ENCODE results near the gene SQSTM1.

The SQSTM1 gene

GRCh38 chr5:179829732-179830435 is 9.2 kb downstream of the SQSTM1 start:
- no peak for TF ChIP-seq CTCF (IDR thresholded peaks at IDR 0.05; ENCODE audit: insufficient read depth, low read length, poor library complexity, severe bottlenecking)
- H3K4me3 ChIP-seq (replicated peaks; ENCODE audit: low read depth, low read length) = no peak overlapping the region
- no peaks in the 10 kb centered on the region for H3K27me3 ChIP-seq (replicated peaks; ENCODE audit: control insufficient read depth, insufficient read depth, low read length)
- peaks cover 46% of the 10 kb centered on the region for H3K36me3 ChIP-seq (ENCODE audit: control insufficient read depth, insufficient read depth, low read length)
- no peak for DNase-seq (ENCODE audit: extremely low read depth, insufficient read length)

GRCh38 chr5:179830818-179831468 is 10.2 kb downstream of the SQSTM1 start:
- Histone ChIP-seq H3K4me3 (replicated peaks; ENCODE audit: low read depth, low read length) (no peak overlapping the region), H3K27me3 (replicated peaks; ENCODE audit: control insufficient read depth, insufficient read depth, low read length) (no peaks in the 10 kb centered on the region), H3K36me3 (ENCODE audit: control insufficient read depth, insufficient read depth, low read length) (peaks cover 37% of the 10 kb centered on the region)
- no peak for TF ChIP-seq CTCF (IDR thresholded peaks at IDR 0.05; ENCODE audit: insufficient read depth, low read length, poor library complexity, severe bottlenecking)
- DNase-seq (ENCODE audit: extremely low read depth, insufficient read length) = no peak

GRCh38 chr5:179832039-179832745 is 11.5 kb downstream of the SQSTM1 start:
- Histone ChIP-seq H3K27me3 (replicated peaks; ENCODE audit: control insufficient read depth, insufficient read depth, low read length) (no peaks in the 10 kb centered on the region), H3K36me3 (ENCODE audit: control insufficient read depth, insufficient read depth, low read length) (peaks cover 39% of the 10 kb centered on the region), H3K4me3 (replicated peaks; ENCODE audit: low read depth, low read length) (no peak overlapping the region)
- no peak for TF ChIP-seq CTCF (IDR thresholded peaks at IDR 0.05; ENCODE audit: insufficient read depth, low read length, poor library complexity, severe bottlenecking)
- DNase-seq (ENCODE audit: extremely low read depth, insufficient read length) = no peak

GRCh38 chr5:179833056-179833708 is 12.5 kb downstream of the SQSTM1 start:
- Histone ChIP-seq H3K36me3 (ENCODE audit: control insufficient read depth, insufficient read depth, low read length) (peaks cover 45% of the 10 kb centered on the region), H3K4me3 (replicated peaks; ENCODE audit: low read depth, low read length) (no peak overlapping the region)

GRCh38 chr5:179833709-179834070 is 13.0 kb downstream of the SQSTM1 start:
- H3K27me3 ChIP-seq (replicated peaks; ENCODE audit: control insufficient read depth, insufficient read depth, low read length) = no peaks in the 10 kb centered on the region
- no peak overlapping the region for H3K4me3 ChIP-seq (replicated peaks; ENCODE audit: low read depth, low read length)
- DNase-seq (ENCODE audit: extremely low read depth, insufficient read length) = no peak
- TF ChIP-seq CTCF (IDR thresholded peaks at IDR 0.05; ENCODE audit: insufficient read depth, low read length, poor library complexity, severe bottlenecking) = no peak
- H3K36me3 ChIP-seq (ENCODE audit: control insufficient read depth, insufficient read depth, low read length) = peaks cover 44% of the 10 kb centered on the region

More at GRCh38 chr5:179833056-179833708, 12.5 kb downstream of the SQSTM1 start:
- no peak for TF ChIP-seq CTCF (IDR thresholded peaks at IDR 0.05; ENCODE audit: insufficient read depth, low read length, poor library complexity, severe bottlenecking)
- no peaks in the 10 kb centered on the region for H3K27me3 ChIP-seq (replicated peaks; ENCODE audit: control insufficient read depth, insufficient read depth, low read length)
- DNase-seq (ENCODE audit: extremely low read depth, insufficient read length) = no peak
